ENCODE measurements around the gene SIRPG.

DNA sequence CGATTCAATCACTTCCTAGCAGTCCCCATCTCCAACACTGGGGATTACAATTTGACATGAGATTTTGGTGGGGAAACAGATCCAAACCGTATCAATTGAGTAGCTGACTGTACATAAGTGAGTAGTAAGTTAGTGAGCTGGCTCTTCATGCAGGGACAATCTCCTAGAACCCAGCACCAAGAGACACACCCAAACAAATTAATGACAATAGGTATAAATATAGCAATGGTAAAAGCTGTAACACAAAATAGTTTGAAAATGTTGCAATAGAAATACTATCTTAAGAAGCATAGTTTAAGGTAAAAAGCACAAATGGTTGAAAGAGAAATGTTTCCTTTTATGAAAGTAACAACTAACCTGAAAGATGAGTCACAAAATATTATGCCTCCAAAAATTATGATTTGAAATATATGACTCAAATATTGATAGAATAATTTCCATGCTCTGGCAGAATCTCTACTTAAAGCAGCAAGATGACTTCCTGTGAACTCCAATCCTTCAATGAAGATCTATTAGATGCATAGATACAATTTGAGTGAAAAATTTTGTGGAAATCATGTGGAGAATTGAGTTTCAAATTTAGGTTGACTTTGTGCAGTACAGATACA is 32.4 kb downstream of the SIRPG start:
- TF ChIP-seq, protein P1, sequence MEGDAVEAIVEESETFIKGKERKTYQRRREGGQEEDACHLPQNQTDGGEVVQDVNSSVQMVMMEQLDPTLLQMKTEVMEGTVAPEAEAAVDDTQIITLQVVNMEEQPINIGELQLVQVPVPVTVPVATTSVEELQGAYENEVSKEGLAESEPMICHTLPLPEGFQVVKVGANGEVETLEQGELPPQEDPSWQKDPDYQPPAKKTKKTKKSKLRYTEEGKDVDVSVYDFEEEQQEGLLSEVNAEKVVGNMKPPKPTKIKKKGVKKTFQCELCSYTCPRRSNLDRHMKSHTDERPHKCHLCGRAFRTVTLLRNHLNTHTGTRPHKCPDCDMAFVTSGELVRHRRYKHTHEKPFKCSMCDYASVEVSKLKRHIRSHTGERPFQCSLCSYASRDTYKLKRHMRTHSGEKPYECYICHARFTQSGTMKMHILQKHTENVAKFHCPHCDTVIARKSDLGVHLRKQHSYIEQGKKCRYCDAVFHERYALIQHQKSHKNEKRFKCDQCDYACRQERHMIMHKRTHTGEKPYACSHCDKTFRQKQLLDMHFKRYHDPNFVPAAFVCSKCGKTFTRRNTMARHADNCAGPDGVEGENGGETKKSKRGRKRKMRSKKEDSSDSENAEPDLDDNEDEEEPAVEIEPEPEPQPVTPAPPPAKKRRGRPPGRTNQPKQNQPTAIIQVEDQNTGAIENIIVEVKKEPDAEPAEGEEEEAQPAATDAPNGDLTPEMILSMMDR (conservative IDR thresholded peaks at IDR 0.05 in 1 of 2, IDR thresholded peaks at IDR 0.05 in 1 of 2; ENCODE audit: extremely low read depth in 1 of 2, insufficient read depth in 1 of 2, low read depth in 1 of 2, low read length in 2 of 2): no peak
- TF ChIP-seq EZH2 (IDR thresholded peaks at IDR 0.05; ENCODE audit: borderline replicate concordance, low read length): no peak
